Mucosa of rectum (tissue), 2 donors: ENCODE measurements around the gene CHCHD6.

Experiments used
- H3K27ac ChIP-seq, 2 donors: one replicate each; pipeline ENCODE4 v1.7.0; 2013; ENCODE audit warnings: inconsistent platforms in 2 of 2, low read depth in 2 of 2, low read length in 2 of 2
- H3K27me3 ChIP-seq, 2 donors: one replicate each; pipeline ENCODE4 v1.7.0; 2013; ENCODE audit warnings: low read length in 2 of 2; ENCODE audit not compliant: control insufficient read depth in 2 of 2, insufficient read depth in 2 of 2
- H3K36me3 ChIP-seq, 2 donors: one replicate each; pipeline ENCODE4 v1.7.0; 2013; ENCODE audit warnings: low read length in 2 of 2; ENCODE audit not compliant: control insufficient read depth in 2 of 2, insufficient read depth in 2 of 2
- H3K4me1 ChIP-seq, 2 donors: one replicate each; pipeline ENCODE4 v1.7.0; 2013; ENCODE audit warnings: low read length in 2 of 2, mild to moderate bottlenecking in 1 of 2; ENCODE audit not compliant: control insufficient read depth in 2 of 2, insufficient read depth in 2 of 2
- H3K4me3 ChIP-seq, 2 donors: one replicate each; pipeline ENCODE4 v1.7.0; 2013; ENCODE audit warnings: low read length in 2 of 2
- H3K9ac ChIP-seq, 2 donors: one replicate each; pipeline ENCODE4 v1.7.0; 2013; ENCODE audit warnings: low read length in 2 of 2, low read depth in 1 of 2, mild to moderate bottlenecking in 1 of 2
- H3K9me3 ChIP-seq, 2 donors: one replicate each; pipeline ENCODE4 v1.7.0; 2013; ENCODE audit warnings: low read length in 2 of 2; ENCODE audit not compliant: control insufficient read depth in 2 of 2
- donor health status: healthy.
- donor health status: Normal muscosa, but diverticular disease.

The CHCHD6 gene

GRCh38 chr3:126703512-126704493 lies at the start of gene CHCHD6:
Gene CHCHD6 (plus strand): TSS chr3:126704240. CDS start chr3:126704313, 73 bp downstream.
- Histone ChIP-seq H3K9ac (peak within 1 kb of the TSS; percentile 34 to 57), H3K9me3 (no peaks in the 10 kb centered on the region), H3K27ac (no peak within 1 kb of the TSS), H3K27me3 (no peaks in the 10 kb centered on the region), H3K4me3 (peak within 1 kb of the TSS; percentile 80), H3K4me1 (peaks cover 5 to 11% of the 10 kb centered on the region in 2 donors), H3K36me3 (no peaks in the 10 kb centered on the region)

- Histone ChIP-seq H3K4me3 (peak within 1 kb of the TSS; percentile 76 to 85), H3K27me3 (peaks cover 3 to 6% of the 10 kb centered on the region in 2 donors), H3K9ac (peak within 1 kb of the TSS; percentile 0 to 82), H3K9me3 (peaks cover 0 to 1% of the 10 kb centered on the region in 2 donors), H3K36me3 (no peaks in the 10 kb centered on the region), H3K27ac (peak within 1 kb of the TSS; percentile 1 to 61), H3K4me1 (peaks cover 0 to 3% of the 10 kb centered on the region in 2 donors)
Observed at GRCh38 chr3:126654571-126655383, 49.3 kb upstream of the CHCHD6 start, which contains the start of gene TXNRD3. Gene TXNRD3 (minus strand): TSS chr3:126655124.

GRCh38 chr3:126655887-126656286 lies 48.2 kb upstream of the CHCHD6 start:
- Histone ChIP-seq H3K27me3 (peaks cover 6 to 8% of the 10 kb centered on the region in 2 donors), H3K36me3 (no peaks in the 10 kb centered on the region), H3K4me3 (no peak overlapping the region), H3K4me1 (peaks cover 0 to 3% of the 10 kb centered on the region in 2 donors), H3K27ac (no peak overlapping the region), H3K9ac (no peak overlapping the region), H3K9me3 (peaks cover 0 to 1% of the 10 kb centered on the region in 2 donors)

- peaks cover 0 to 1% of the 10 kb centered on the region in 2 donors for H3K9me3 ChIP-seq
- no peak overlapping the region for H3K27ac ChIP-seq
- H3K27me3 ChIP-seq = peaks cover 9 to 12% of the 10 kb centered on the region in 2 donors
- H3K4me3 ChIP-seq = no peak overlapping the region
- H3K36me3 ChIP-seq = no peaks in the 10 kb centered on the region
- H3K9ac ChIP-seq = no peak overlapping the region
- peaks cover 0 to 3% of the 10 kb centered on the region in 2 donors for H3K4me1 ChIP-seq
Observed at GRCh38 chr3:126656371-126657134, 47.5 kb upstream of the CHCHD6 start.

- Histone ChIP-seq H3K4me1 (peaks cover 0 to 3% of the 10 kb centered on the region in 2 donors), H3K27ac (no peak overlapping the region), H3K27me3 (peaks cover 17% of the 10 kb centered on the region in 2 donors), H3K9ac (no peak overlapping the region), H3K9me3 (peaks cover 0 to 1% of the 10 kb centered on the region in 2 donors), H3K4me3 (no peak overlapping the region), H3K36me3 (no peaks in the 10 kb centered on the region)
Observed at GRCh38 chr3:126657901-126658300, 46.1 kb upstream of the CHCHD6 start.

- Histone ChIP-seq H3K27me3 (peaks cover 17 to 21% of the 10 kb centered on the region in 2 donors), H3K4me3 (no peak overlapping the region), H3K36me3 (no peaks in the 10 kb centered on the region), H3K9ac (no peak overlapping the region), H3K9me3 (peaks cover 0 to 1% of the 10 kb centered on the region in 2 donors), H3K4me1 (peaks cover 0 to 3% of the 10 kb centered on the region in 2 donors), H3K27ac (no peak overlapping the region)
Observed at GRCh38 chr3:126658584-126658983, 45.5 kb upstream of the CHCHD6 start.

- no peaks in the 10 kb centered on the region for H3K36me3 ChIP-seq
- no peak overlapping the region for H3K4me3 ChIP-seq
- H3K27me3 ChIP-seq = peaks cover 16 to 21% of the 10 kb centered on the region in 2 donors
- no peak overlapping the region for H3K9ac ChIP-seq
- peaks cover 0 to 1% of the 10 kb centered on the region in 2 donors for H3K9me3 ChIP-seq
- H3K27ac ChIP-seq = no peak overlapping the region
- no peaks in the 10 kb centered on the region for H3K4me1 ChIP-seq
Observed at GRCh38 chr3:126659915-126660886, 43.8 kb upstream of the CHCHD6 start.

GRCh38 chr3:126661532-126662364 lies 42.3 kb upstream of the CHCHD6 start:
- H3K4me1 ChIP-seq = no peaks in the 10 kb centered on the region
- H3K9me3 ChIP-seq = peaks cover 0 to 1% of the 10 kb centered on the region in 2 donors
- H3K9ac ChIP-seq = no peak overlapping the region
- peaks cover 16 to 21% of the 10 kb centered on the region in 2 donors for H3K27me3 ChIP-seq
- H3K4me3 ChIP-seq = no peak overlapping the region
- H3K27ac ChIP-seq = no peak overlapping the region
- H3K36me3 ChIP-seq = no peaks in the 10 kb centered on the region
